OCI-M1 (cell line): Measurements from ENCODE around the gene CDC37L1.

ENCODE experiments used
- DNase-seq: peaks from one replicate; lab custom pipeline; 2025; lab: John Stamatoyannopoulos, UW

CDC37L1 gene

DNA sequence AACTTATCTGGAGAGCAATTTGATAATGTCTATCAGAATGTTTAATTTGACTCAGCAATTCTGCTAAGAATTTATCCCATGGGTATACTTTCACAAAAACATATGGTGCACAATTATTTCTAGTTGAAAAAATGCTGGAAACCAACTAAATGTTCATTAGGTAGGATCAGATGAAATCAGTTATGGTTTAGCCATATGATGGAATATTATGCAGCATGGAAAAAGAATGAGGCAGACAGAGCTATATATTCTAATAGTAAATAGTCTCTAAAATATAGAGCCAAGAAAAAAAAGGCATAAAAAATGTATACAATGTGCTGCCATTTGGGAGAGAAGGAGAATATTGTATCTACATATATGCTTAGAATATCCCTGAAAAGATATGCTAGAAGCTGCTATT is 9.5 kb upstream of the CDC37L1 start:
- DNase-seq: no peak

DNA sequence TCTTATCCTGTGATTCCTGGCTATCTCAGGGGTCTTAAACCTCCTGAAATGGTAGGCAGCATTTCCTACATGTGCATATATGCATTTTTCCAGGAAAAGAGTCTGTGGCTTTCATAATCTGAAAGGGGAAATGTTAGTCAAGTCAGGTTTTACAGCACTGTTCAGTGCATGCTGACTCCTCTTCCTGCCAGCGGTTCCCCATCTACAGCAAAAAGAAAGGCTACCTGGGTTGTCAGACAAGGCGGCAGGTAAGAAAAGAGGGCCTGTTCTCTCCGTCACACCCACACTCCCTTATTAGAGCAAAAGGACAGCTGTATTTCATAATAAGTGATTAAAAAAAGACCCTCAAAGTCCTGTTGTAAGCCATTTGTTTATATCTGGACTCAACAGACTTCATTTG is 8.8 kb upstream of the CDC37L1 start:
- peak; percentile 99 for DNase-seq

- DNase-seq: no peak
Measured at GRCh38 chr9:4671737-4672136, 7.6 kb upstream of the CDC37L1 start.

DNA sequence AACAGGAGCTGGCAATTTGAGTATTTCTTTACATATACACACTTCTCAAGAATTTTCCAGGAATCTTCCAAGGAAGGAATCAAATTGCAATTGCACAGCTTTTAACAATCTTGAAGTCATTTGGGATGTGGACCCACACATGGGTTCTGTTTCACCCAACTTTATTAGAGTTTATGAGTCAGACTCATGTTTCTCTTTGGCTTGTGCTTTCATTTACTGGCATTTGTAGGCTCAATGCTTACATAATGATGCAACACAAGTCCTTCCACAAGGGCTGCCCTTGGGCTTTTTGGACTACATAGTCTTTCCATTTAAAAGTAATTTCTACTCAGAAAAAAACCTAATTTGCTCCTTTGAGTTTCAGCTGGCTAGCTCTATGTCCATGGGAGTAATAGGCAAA is 4.6 kb upstream of the CDC37L1 start:
- DNase-seq: peak; percentile 96

DNA sequence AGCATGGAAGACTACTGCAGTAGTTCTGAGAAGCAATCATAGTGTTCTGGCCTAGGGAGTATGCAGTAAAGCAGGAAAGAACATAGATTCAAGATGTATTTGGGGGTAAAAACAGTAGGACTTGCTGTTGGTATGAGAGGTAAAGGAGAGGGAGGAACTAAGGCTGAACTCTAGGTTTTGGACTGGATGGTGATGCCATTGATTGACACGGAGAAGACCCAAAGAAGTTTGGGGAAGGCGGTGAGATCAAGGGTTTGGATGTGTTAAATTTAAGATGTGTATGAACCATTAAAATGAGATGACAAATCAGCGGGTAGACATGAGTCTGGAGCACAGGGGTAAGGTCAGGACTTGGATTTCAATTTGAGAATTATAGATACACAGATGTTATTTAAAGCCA is 2.0 kb upstream of the CDC37L1 start:
- no peak for DNase-seq

DNA sequence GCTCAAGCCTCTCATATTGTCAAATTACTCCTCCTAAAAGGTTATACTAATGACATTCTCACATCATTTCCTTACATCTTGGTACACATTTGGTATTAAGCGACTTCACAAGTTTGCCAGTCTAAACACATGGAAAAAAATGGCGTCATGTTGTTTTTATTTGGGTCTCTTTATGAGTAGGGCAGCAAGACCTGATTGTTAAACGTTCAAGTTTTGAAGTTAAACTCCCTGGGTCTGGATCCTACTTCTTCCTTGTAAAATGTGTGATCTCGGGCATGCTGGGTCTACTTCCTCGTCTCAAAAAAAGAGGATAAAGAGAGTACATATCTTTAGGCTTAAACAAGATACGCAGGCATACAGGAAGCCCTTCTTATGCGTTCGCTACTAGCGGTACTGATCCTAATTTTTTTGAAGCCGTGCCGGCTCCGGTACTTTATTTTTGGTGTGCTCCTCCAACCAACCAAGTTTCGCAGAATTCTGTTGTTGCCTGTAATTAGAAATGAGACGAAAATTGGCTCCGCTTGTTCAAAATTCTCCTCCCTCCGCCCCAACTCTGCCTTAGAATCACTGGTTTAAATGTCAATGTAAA is 596 bp upstream of the CDC37L1 start:
- DNase-seq: peak; percentile 100

- peak; percentile 99 for DNase-seq
Measured at GRCh38 chr9:4680173-4680525, 780 bp downstream of the CDC37L1 start.

DNA sequence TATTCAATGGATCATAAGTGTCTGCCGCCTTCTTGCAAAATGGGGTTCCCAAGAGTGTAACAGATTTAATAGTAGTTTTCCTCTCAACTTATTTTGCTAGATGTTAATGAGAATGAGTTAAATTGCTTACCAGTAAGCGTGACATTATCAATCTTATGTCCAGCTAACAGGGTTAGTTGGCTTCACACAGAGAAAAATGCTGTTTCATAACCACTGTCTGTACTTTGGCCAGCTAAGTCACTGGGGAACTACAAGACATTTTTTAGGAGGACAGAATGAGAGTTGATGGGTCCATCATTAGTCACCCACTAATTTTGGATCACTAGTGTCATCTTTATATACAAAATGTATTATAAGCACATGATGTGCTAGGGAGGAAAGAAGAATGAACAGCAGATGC is 1.4 kb downstream of the CDC37L1 start:
- peak; percentile 99 for DNase-seq

- DNase-seq: no peak
Measured at GRCh38 chr9:4684820-4685219, 5.5 kb downstream of the CDC37L1 start.

DNA sequence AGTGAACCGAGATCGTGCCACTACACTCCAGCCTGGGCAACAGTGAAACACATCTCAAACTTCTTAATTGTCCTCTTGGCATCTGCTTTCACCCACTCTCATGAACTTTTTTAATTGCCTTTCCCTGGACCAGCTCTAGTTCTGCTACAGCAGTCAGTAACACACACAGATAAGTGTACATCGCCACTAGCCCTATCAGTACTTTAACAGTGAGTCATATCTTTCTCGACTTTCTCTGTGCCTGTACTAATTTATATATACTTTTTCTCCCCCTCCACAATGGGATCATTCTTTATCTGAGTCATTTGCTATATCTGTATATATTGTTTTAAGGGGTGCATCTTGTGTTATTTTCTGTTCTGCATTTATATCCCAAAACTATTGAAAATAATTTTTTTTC is 6.7 kb downstream of the CDC37L1 start:
- DNase-seq: peak; percentile 100

- peak; percentile 98 for DNase-seq
Measured at GRCh38 chr9:4686584-4686983, 7.2 kb downstream of the CDC37L1 start.

DNA sequence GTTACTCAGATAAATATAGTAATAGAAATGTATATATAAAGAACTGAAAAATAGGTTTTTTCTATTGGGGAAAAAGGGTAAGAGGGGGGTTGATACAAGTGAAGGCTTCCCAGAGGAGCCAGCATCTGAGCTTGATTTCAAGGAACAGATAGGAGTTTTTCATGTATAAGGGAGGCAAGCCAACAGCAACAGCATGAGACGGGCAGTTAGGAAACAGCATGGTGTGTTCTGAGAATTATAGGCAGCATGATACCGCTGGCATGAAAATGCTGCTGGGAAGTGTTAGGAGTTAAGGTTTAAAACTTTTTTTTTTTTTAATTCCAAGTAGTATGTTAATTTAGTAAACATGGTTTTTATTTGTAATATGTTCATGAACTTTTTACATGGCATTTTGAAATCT is 9.7 kb downstream of the CDC37L1 start:
- peak; percentile 100 for DNase-seq

DNA sequence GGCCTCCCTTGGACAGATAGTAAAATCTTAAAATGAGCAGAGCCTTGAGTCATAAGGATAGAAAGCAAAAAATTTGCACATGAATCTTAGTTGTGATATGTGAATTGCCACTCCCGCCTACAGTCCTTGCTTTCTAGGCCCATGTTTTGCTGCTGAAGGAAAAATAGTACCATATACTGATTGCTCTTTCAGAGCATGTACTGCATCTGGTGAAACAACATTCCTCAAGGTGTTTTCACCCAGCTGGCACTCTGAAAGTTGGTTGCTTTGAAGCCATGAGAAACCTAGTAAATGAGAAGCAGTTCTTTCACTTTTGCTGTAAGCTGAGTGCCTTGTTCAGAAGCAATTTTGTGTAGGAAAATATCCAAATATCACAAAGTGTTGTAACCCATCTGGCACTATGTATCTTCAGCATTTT is 10.3 kb downstream of the CDC37L1 start:
- DNase-seq: peak; percentile 98

- DNase-seq: no peak
Measured at GRCh38 chr9:4690144-4690543, 10.8 kb downstream of the CDC37L1 start.

GRCh38 chr9:4691795-4692194 is 12.4 kb downstream of the CDC37L1 start:
- DNase-seq: no peak

DNA sequence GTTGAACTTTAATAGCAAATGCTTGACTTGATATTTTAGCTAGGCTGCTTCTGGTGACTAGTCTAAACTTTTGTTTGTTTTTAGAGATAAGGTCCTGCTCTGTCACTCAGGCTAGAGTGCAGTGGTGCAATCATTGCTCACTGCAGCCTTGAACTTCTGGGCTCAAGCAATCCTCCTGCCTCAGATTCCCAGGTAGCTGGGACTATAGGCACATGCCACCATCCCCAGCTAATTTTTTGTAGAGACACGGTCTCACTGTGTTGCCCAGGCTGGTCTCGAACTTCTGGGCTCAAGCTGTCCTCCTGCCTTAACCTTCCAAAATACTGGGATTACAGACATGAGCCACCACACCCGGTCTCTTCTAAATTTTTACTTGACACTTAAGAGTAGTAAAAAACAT is 20.7 kb downstream of the CDC37L1 start:
- peak; percentile 98 for DNase-seq

DNA sequence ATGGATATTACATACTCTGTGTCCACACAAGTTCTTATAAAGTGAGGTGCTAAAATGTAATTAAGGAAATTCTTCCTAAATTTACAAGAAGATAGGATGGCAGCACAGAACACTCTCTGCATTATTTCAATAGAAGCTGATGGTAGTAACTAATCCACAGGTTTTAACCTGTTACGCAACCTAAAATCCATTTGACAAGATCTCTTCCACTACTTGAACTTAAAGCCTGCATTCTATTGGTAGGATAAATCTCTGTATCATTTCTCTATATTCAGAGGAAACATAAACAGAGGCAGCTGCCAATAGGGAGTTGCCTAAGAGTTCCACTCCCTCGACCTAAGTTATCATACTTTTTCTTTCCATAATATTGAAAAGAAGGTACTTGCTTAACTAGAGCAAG is 21.6 kb downstream of the CDC37L1 start:
- peak; percentile 89 for DNase-seq

DNA sequence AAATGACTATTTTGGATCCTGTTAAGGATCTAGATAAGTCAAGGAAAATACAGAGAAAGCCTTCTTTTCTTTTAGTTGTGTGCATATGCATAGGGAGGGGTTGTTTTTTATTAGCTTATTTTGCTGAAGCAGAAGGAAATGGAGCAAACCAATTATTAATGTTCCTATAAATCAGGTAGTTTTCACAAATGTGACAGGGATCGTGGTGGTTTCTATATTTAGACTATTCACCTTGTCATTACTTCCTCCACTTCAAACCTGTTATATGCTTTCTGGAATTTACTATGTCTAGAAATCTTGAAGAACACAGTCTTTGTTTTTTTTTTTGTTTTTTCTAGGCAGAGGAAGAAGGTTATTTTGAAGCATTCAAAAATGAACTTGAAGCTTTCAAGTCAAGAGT is 22.2 kb downstream of the CDC37L1 start:
- DNase-seq: no peak

GRCh38 chr9:4704129-4704528 is 24.8 kb downstream of the CDC37L1 start:
- no peak for DNase-seq

GRCh38 chr9:4706021-4706420 is 26.7 kb downstream of the CDC37L1 start:
- DNase-seq: no peak

- peak; percentile 100 for DNase-seq
Measured at GRCh38 chr9:4706971-4707622, 27.7 kb downstream of the CDC37L1 start.

DNA sequence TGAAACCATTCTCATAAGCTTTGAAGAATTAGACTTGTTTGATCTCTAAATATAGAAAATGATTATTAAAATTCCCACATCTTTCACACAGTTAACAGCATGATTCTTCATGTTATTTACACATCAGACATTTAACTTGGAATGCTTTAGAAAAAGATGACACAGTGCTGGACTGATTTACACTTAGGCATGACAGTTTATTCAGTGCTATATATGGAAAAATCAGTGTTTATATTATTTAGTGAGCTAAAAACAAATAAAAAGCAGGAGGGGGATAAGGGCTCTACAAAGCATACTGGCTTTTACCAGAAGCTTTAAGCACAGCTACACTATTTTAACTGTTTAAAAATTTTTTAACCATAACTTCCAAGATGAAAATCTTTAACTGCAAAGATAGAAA is 30.0 kb downstream of the CDC37L1 start:
- DNase-seq: no peak

GRCh38 chr9:4713849-4714248 is 34.5 kb downstream of the CDC37L1 start:
- DNase-seq: no peak
